ENCODE results near the gene C16orf87. TPM values are rescaled to one million over a fixed set of nuclear protein-coding genes. Genes with fewer than 3 reads are reported as not detected.

C16orf87 gene
- total and polyA plus RNA-seq, 2 donors from 2014 or later, result 7.2 to 11.2 TPM

DNA sequence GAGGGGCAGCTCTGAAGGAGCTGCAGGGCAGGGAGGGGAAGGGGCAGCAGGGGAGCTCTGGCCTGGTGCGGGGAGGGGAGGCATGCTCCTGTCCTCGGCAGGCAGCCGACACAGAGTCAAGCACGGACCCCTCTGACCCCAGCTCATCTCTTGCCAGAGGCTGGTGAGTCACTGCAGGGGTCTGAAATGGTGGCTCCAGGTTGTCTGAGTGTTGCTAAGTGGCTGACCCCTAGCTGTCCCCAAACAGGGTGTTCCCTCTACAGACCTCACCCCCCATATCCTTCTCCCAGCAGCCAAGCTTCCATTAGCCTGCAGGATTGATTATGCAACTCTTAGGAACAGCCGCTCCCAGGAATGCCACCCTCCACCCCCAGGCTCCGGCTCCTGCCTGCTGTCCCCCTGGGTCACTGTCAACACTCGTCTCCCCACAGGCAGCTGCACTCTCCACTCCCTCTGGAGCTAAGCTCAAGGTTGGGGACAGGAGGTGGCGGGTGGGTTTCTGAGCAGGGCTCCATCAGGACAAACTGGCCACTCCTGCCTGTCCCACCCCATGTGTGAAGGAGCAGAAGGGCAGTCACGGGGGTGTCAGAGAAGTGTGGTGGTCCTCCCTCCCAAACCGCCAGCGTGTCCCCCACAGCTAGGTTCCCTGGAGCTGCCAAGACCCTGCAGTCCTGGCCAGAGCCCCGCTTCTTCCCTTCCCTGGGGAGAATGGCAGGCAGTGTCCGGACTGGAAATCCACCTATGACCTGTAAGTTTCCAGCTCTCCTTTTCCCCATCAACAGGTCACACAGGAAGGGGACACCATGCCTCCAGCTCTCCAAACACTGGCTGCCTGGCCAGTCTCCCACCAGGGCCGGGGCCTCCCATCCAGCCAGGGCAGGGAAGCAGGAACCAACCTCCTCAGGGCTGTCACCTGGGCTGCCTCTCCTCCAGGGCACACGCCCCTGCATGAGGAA is 83.9 kb downstream of the C16orf87 start:
- DNase-seq, result no peak
- FAIRE-seq, result no peak
- intact Hi-C loops (cut with DNase I), result no loop called here

More for the DNA sequence above, 83.9 kb downstream of the C16orf87 start:
- H3K27me3 ChIP-seq (ENCODE audit: control insufficient read depth, insufficient read depth, low read length), result no peaks in the 10 kb centered on the region
- no peak overlapping the region for H3K4me3 ChIP-seq (ENCODE audit: low read length in 3 of 3)
- no peaks in the 10 kb centered on the region for H3K4me1 ChIP-seq (ENCODE audit: control insufficient read depth in 2 of 3, insufficient read depth in 2 of 3, low read depth in 1 of 3, low read length in 3 of 3)
- no peak overlapping the region for H3K27ac ChIP-seq (ENCODE audit: low read depth in 2 of 2, low read length in 2 of 2)
- no peaks in the 10 kb centered on the region for H3K9me3 ChIP-seq (ENCODE audit: control insufficient read depth in 2 of 3, insufficient read depth in 1 of 3, low read length in 3 of 3)
- no peak overlapping the region for H3K9ac ChIP-seq (ENCODE audit: low read length in 3 of 3)
- no peaks in the 10 kb centered on the region for H3K36me3 ChIP-seq (ENCODE audit: control insufficient read depth in 2 of 3, insufficient read depth in 3 of 3, low read length in 3 of 3)
- TF ChIP-seq, protein P1, sequence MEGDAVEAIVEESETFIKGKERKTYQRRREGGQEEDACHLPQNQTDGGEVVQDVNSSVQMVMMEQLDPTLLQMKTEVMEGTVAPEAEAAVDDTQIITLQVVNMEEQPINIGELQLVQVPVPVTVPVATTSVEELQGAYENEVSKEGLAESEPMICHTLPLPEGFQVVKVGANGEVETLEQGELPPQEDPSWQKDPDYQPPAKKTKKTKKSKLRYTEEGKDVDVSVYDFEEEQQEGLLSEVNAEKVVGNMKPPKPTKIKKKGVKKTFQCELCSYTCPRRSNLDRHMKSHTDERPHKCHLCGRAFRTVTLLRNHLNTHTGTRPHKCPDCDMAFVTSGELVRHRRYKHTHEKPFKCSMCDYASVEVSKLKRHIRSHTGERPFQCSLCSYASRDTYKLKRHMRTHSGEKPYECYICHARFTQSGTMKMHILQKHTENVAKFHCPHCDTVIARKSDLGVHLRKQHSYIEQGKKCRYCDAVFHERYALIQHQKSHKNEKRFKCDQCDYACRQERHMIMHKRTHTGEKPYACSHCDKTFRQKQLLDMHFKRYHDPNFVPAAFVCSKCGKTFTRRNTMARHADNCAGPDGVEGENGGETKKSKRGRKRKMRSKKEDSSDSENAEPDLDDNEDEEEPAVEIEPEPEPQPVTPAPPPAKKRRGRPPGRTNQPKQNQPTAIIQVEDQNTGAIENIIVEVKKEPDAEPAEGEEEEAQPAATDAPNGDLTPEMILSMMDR (IDR thresholded peaks at IDR 0.05; ENCODE audit: borderline replicate concordance, extremely low read depth, insufficient read depth), result no peak

Other genes with a start within 250 kb of the C16orf87 start
- 1.6 TPM for gene SHCBP1, start 209.8 kb downstream of the C16orf87 start, total RNA-seq
- gene SHCBP1, start 209.8 kb downstream of the C16orf87 start, polyA plus RNA-seq (ENCODE audit: insufficient read depth, low read depth, low replicate concordance), result 2.6 TPM
- gene VPS35, start 142.0 kb downstream of the C16orf87 start, total RNA-seq, result 96.7 TPM
- gene VPS35, start 142.0 kb downstream of the C16orf87 start, polyA plus RNA-seq (ENCODE audit: insufficient read depth, low read depth, low replicate concordance), result 31.8 TPM
- gene ORC6, start 141.5 kb downstream of the C16orf87 start, total RNA-seq, result 0.94 TPM
- 1.5 TPM for gene ORC6, start 141.5 kb downstream of the C16orf87 start, polyA plus RNA-seq (ENCODE audit: insufficient read depth, low read depth, low replicate concordance)
- gene MYLK3, start 82.8 kb downstream of the C16orf87 start, total RNA-seq, result 0.31 TPM
- 1.5 TPM for gene MYLK3, start 82.8 kb downstream of the C16orf87 start, polyA plus RNA-seq (ENCODE audit: insufficient read depth, low read depth, low replicate concordance)
- gene GPT2, start 53.2 kb upstream of the C16orf87 start, total RNA-seq, result 6.5 TPM
- 37.1 TPM for gene GPT2, start 53.2 kb upstream of the C16orf87 start, polyA plus RNA-seq (ENCODE audit: insufficient read depth, low read depth, low replicate concordance)
- gene DNAJA2, start 142.5 kb upstream of the C16orf87 start, total RNA-seq, result 54.4 TPM
- 47.3 TPM for gene DNAJA2, start 142.5 kb upstream of the C16orf87 start, polyA plus RNA-seq (ENCODE audit: insufficient read depth, low read depth, low replicate concordance)